HG02981 (cell line): ENCODE data around the gene ARX.

Experiments
- ATAC-seq: cut with Tn5 transposase; IDR thresholded peaks from one replicate; pipeline ENCODE4 v1.9.1; 2021; ENCODE audit warnings: mild to moderate bottlenecking, moderate library complexity; ENCODE audit not compliant: unreplicated experiment

Gene ARX

GRCh38 chrX:25015486-25016360 is at the start of gene ARX:
ARX (minus strand) TSS chrX:25015965; CDS start chrX:25015737, 228 bp downstream.
- peak; percentile 58 for ATAC-seq

- no peak for ATAC-seq
These were observed 43.5 kb upstream of the ARX start for GRCh38 chrX:25059273-25059672.

GRCh38 chrX:25052798-25053534 is 37.2 kb upstream of the ARX start:
- ATAC-seq: no peak

- no peak for ATAC-seq
These were observed 34.2 kb upstream of the ARX start for GRCh38 chrX:25049971-25050370.

GRCh38 chrX:25049357-25049756 is 33.6 kb upstream of the ARX start:
- no peak for ATAC-seq

GRCh38 chrX:25048178-25048577 is 32.4 kb upstream of the ARX start:
- no peak for ATAC-seq

GRCh38 chrX:25043192-25043591 is 27.4 kb upstream of the ARX start:
- no peak for ATAC-seq

GRCh38 chrX:25039036-25039435 is 23.3 kb upstream of the ARX start:
- ATAC-seq: no peak

GRCh38 chrX:25034889-25035288 is 19.1 kb upstream of the ARX start:
- no peak for ATAC-seq

- no peak for ATAC-seq
These were observed 13.6 kb upstream of the ARX start for GRCh38 chrX:25029288-25029825.

GRCh38 chrX:25028726-25029125 is 13.0 kb upstream of the ARX start:
- no peak for ATAC-seq

GRCh38 chrX:25026576-25026975 is 10.8 kb upstream of the ARX start:
- no peak for ATAC-seq

GRCh38 chrX:25025615-25026014 is 9.8 kb upstream of the ARX start:
- no peak for ATAC-seq

GRCh38 chrX:25023908-25024307 is 8.1 kb upstream of the ARX start:
- ATAC-seq: no peak

- no peak for ATAC-seq
These were observed 6.9 kb upstream of the ARX start for GRCh38 chrX:25022499-25023325.

- peak; percentile 63 for ATAC-seq
These were observed 5.2 kb upstream of the ARX start for GRCh38 chrX:25020905-25021449.

- ATAC-seq: no peak
These were observed 4.7 kb upstream of the ARX start for GRCh38 chrX:25020391-25020904.

GRCh38 chrX:25019707-25020390 is 4.1 kb upstream of the ARX start:
- ATAC-seq: no peak

GRCh38 chrX:25018682-25019081 is 2.9 kb upstream of the ARX start:
- no peak for ATAC-seq
